HEK293 (cell line): ENCODE results near the gene CNPY1.

Experiments used
- GLI2 ChIP-seq: fragments of 450-650 bp; formaldehyde crosslinking; IDR thresholded peaks from 2 replicates; pipeline ENCODE4; 2017; ENCODE audit warnings: missing biosample characterization, missing genetic modification characterization, low read depth, borderline replicate concordance
- HOXD13 ChIP-seq: sonication (generic); formaldehyde crosslinking; IDR thresholded peaks from 2 replicates; pipeline ENCODE4 v1.8.0; 2022; ENCODE audit warnings: missing genetic modification reagents, borderline replicate concordance
- ZBTB20 ChIP-seq: fragments of 450-650 bp; formaldehyde crosslinking; IDR thresholded peaks from 2 replicates; pipeline ENCODE4 v1.5.1; 2016; ENCODE audit warnings: missing biosample characterization, missing genetic modification characterization
- ZNF146 ChIP-seq: fragments of 450-650 bp; formaldehyde crosslinking; IDR thresholded peaks from 2 replicates; pipeline ENCODE4 v1.5.1; 2016; ENCODE audit warnings: missing biosample characterization, missing genetic modification characterization
- ZNF248 ChIP-seq: fragments of 450-650 bp; formaldehyde crosslinking; IDR thresholded peaks from 2 replicates; pipeline ENCODE4 v1.5.1; 2017; ENCODE audit warnings: missing biosample characterization, missing genetic modification characterization
- ZNF707 ChIP-seq: fragments of 450-650 bp; formaldehyde crosslinking; IDR thresholded peaks from 2 replicates; pipeline ENCODE4 v1.5.1; 2016; ENCODE audit warnings: missing biosample characterization, missing genetic modification characterization
- ZNF843 ChIP-seq: fragments of 450-650 bp; formaldehyde crosslinking; IDR thresholded peaks from 2 replicates; pipeline ENCODE4 v1.5.1; 2016; ENCODE audit warnings: missing biosample characterization, missing genetic modification characterization
- TF ChIP-seq, protein P1 (sequence below): fragments of 450-650 bp; formaldehyde crosslinking; IDR thresholded peaks from 2 replicates; pipeline ENCODE4 v1.5.1; 2016; ENCODE audit warnings: missing biosample characterization, missing genetic modification characterization
- TF ChIP-seq, protein P2 (sequence below): fragments of 450-650 bp; formaldehyde crosslinking; IDR thresholded peaks from 2 replicates; pipeline ENCODE4 v1.5.1; 2016; ENCODE audit warnings: missing biosample characterization, missing genetic modification characterization

DNA sequence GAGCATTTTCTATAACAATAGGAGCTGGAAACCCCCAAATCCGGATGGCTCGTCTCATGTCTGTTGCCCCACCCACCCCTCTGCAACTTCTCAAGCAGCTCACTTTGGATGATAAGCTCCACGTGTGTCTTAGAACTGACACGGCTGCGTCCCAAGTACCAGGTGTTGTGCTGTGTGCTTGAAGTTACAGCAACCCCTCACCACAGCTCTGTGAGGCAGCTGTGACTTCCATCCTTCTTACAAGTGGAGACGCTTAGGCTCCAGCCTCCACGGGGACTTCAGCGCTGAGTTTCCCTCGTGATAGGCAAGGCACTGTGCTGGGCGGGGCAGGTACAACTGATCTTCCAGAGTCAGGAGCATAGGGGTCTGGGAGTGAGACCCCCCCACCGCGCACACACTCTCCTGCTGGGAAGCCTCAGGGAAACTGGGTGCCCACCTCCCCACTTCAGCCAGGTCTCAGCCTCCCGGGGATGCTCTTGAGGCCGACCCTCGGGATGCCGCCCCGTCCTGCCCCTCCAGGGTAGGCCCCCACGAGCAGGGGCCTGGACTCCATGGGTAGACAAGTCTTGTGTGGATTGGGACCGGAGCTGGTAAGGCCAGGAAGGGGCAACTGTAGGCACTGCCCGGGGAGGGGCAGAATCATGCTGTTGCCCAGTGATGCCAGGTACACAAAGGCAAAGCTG lies 57.1 kb downstream of the CNPY1 start:
- TF ChIP-seq, protein P1, sequence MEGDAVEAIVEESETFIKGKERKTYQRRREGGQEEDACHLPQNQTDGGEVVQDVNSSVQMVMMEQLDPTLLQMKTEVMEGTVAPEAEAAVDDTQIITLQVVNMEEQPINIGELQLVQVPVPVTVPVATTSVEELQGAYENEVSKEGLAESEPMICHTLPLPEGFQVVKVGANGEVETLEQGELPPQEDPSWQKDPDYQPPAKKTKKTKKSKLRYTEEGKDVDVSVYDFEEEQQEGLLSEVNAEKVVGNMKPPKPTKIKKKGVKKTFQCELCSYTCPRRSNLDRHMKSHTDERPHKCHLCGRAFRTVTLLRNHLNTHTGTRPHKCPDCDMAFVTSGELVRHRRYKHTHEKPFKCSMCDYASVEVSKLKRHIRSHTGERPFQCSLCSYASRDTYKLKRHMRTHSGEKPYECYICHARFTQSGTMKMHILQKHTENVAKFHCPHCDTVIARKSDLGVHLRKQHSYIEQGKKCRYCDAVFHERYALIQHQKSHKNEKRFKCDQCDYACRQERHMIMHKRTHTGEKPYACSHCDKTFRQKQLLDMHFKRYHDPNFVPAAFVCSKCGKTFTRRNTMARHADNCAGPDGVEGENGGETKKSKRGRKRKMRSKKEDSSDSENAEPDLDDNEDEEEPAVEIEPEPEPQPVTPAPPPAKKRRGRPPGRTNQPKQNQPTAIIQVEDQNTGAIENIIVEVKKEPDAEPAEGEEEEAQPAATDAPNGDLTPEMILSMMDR (tag by site-specific recombination), result no peak
- TF ChIP-seq ZNF248 (tag by site-specific recombination), result no peak
- TF ChIP-seq ZNF707, result no peak
- TF ChIP-seq GLI2 (tag by site-specific recombination), result no peak
- no peak for TF ChIP-seq ZBTB20 (tag by site-specific recombination)
- TF ChIP-seq ZNF843 (tag by site-specific recombination), result no peak
- TF ChIP-seq, protein P2, sequence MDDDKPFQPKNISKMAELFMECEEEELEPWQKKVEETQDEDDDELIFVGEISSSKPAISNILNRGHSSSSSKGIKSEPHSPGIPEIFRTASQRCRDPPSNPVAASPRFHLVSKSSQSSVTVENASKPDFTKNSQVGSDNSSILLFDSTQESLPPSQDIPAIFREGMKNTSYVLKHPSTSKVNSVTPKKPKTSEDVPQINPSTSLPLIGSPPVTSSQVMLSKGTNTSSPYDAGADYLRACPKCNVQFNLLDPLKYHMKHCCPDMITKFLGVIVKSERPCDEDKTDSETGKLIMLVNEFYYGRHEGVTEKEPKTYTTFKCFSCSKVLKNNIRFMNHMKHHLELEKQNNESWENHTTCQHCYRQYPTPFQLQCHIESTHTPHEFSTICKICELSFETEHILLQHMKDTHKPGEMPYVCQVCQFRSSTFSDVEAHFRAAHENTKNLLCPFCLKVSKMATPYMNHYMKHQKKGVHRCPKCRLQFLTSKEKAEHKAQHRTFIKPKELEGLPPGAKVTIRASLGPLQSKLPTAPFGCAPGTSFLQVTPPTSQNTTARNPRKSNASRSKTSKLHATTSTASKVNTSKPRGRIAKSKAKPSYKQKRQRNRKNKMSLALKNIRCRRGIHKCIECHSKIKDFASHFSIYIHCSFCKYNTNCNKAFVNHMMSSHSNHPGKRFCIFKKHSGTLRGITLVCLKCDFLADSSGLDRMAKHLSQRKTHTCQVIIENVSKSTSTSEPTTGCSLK (tag by site-specific recombination), result no peak
- no peak for TF ChIP-seq ZNF146 (tag by site-specific recombination)
- TF ChIP-seq HOXD13 (CRISPR knock-in tag), result no peak
